SJCRH30 (cell line): Measurements from ENCODE around the gene RIMBP2. TPM values are rescaled to one million over a fixed set of nuclear protein-coding genes. Genes with fewer than 3 reads are reported as not detected.

Experiments used
- DNase-seq, 2 experiments: peaks; one replicate each; pipeline ENCODE4 v3.0.0-alpha.2; 2015 to 2020
- H3K27ac ChIP-seq: fragments of 250-450 bp; sonication (Bioruptor Pico); 2 replicates; pipeline ENCODE4 v1.5.1; 2020; ENCODE audit warnings: mild to moderate bottlenecking, moderate library complexity
- H3K27me3 ChIP-seq: fragments of 250-450 bp; sonication (Bioruptor Pico); 2 replicates; pipeline ENCODE4 v1.5.1; 2020; ENCODE audit warnings: mild to moderate bottlenecking, moderate library complexity
- H3K36me3 ChIP-seq: fragments of 250-450 bp; sonication (Bioruptor Pico); 2 replicates; pipeline ENCODE4 v1.5.1; 2020; ENCODE audit warnings: mild to moderate bottlenecking, moderate library complexity
- H3K4me1 ChIP-seq: fragments of 250-450 bp; sonication (Bioruptor Pico); 2 replicates; pipeline ENCODE4 v1.5.1; 2020; ENCODE audit warnings: mild to moderate bottlenecking, moderate library complexity
- H3K4me3 ChIP-seq: fragments of 250-450 bp; sonication (Bioruptor Pico); 2 replicates; pipeline ENCODE4 v1.5.1; 2020; ENCODE audit warnings: mild to moderate bottlenecking, moderate library complexity
- H3K9me3 ChIP-seq: fragments of 250-450 bp; sonication (Bioruptor Pico); replicated peaks from 2 replicates; pipeline ENCODE4 v1.5.1; 2020; ENCODE audit warnings: mild to moderate bottlenecking, moderate library complexity
- total RNA-seq: library from RNA; depleted of rRNA; stranded (reverse); fragments of >200 nt; shearing (Covaris generic); gene quantifications from 2 replicates; pipeline ENCODE4 v1.2.3, GENCODE V29; 2014

The RIMBP2 gene
- total RNA-seq, 1 experiment from 2014 or later = not detected

GRCh38 chr12:130669205-130669557, 46.9 kb downstream of the RIMBP2 start:
- no peak for DNase-seq
- Histone ChIP-seq H3K4me1 (no peaks in the 10 kb centered on the region), H3K27me3 (no peaks in the 10 kb centered on the region; the same call in 1 of the 2 replicates), H3K4me3 (no peak overlapping the region), H3K27ac (no peak overlapping the region), H3K36me3 (no peaks in the 10 kb centered on the region), H3K9me3 (no peaks in the 10 kb centered on the region)

- H3K4me1 ChIP-seq = no peaks in the 10 kb centered on the region
- H3K4me3 ChIP-seq = no peak overlapping the region
- no peak overlapping the region for H3K27ac ChIP-seq
- DNase-seq = no peak
- H3K27me3 ChIP-seq = no peaks in the 10 kb centered on the region; the same call in 1 of the 2 replicates
- H3K36me3 ChIP-seq = no peaks in the 10 kb centered on the region
- H3K9me3 ChIP-seq = no peaks in the 10 kb centered on the region
Observed at GRCh38 chr12:130668286-130669204, 47.6 kb downstream of the RIMBP2 start.

GRCh38 chr12:130667421-130667960, 48.6 kb downstream of the RIMBP2 start:
- no peaks in the 10 kb centered on the region for H3K9me3 ChIP-seq
- no peak overlapping the region for H3K4me3 ChIP-seq
- no peak overlapping the region for H3K27ac ChIP-seq
- no peak for DNase-seq
- no peaks in the 10 kb centered on the region for H3K36me3 ChIP-seq
- no peaks in the 10 kb centered on the region for H3K4me1 ChIP-seq
- H3K27me3 ChIP-seq = no peaks in the 10 kb centered on the region; the same call in 1 of the 2 replicates

- H3K36me3 ChIP-seq = no peaks in the 10 kb centered on the region
- H3K4me3 ChIP-seq = no peak overlapping the region
- no peaks in the 10 kb centered on the region for H3K9me3 ChIP-seq
- H3K27me3 ChIP-seq = no peaks in the 10 kb centered on the region; the same call in 1 of the 2 replicates
- H3K27ac ChIP-seq = no peak overlapping the region
- no peak for DNase-seq
- H3K4me1 ChIP-seq = no peaks in the 10 kb centered on the region
Observed at GRCh38 chr12:130666645-130667044, 49.5 kb downstream of the RIMBP2 start.

GRCh38 chr12:130665753-130666152, 50.3 kb downstream of the RIMBP2 start:
- Histone ChIP-seq H3K9me3 (no peaks in the 10 kb centered on the region), H3K4me1 (no peaks in the 10 kb centered on the region), H3K27ac (no peak overlapping the region), H3K27me3 (no peaks in the 10 kb centered on the region; the same call in 1 of the 2 replicates), H3K4me3 (no peak overlapping the region), H3K36me3 (no peaks in the 10 kb centered on the region)
- no peak for DNase-seq

GRCh38 chr12:130664772-130665171, 51.3 kb downstream of the RIMBP2 start:
- DNase-seq = no peak

GRCh38 chr12:130664252-130664651, 51.8 kb downstream of the RIMBP2 start:
- no peak for DNase-seq

More at GRCh38 chr12:130664772-130665171, 51.3 kb downstream of the RIMBP2 start:
- H3K27me3 ChIP-seq = no peaks in the 10 kb centered on the region; the same call in 1 of the 2 replicates
- H3K4me1 ChIP-seq = no peaks in the 10 kb centered on the region
- no peaks in the 10 kb centered on the region for H3K36me3 ChIP-seq
- no peak overlapping the region for H3K27ac ChIP-seq
- no peaks in the 10 kb centered on the region for H3K9me3 ChIP-seq
- H3K4me3 ChIP-seq = no peak overlapping the region

GRCh38 chr12:130663514-130663913, 52.6 kb downstream of the RIMBP2 start:
- no peak overlapping the region for H3K4me3 ChIP-seq
- DNase-seq = no peak
- H3K9me3 ChIP-seq = no peaks in the 10 kb centered on the region
- H3K27ac ChIP-seq = no peak overlapping the region
- H3K27me3 ChIP-seq = no peaks in the 10 kb centered on the region; the same call in 1 of the 2 replicates
- H3K4me1 ChIP-seq = no peaks in the 10 kb centered on the region
- no peaks in the 10 kb centered on the region for H3K36me3 ChIP-seq

More at GRCh38 chr12:130664252-130664651, 51.8 kb downstream of the RIMBP2 start:
- no peaks in the 10 kb centered on the region for H3K4me1 ChIP-seq
- no peak overlapping the region for H3K4me3 ChIP-seq
- no peaks in the 10 kb centered on the region; the same call in 1 of the 2 replicates for H3K27me3 ChIP-seq
- no peaks in the 10 kb centered on the region for H3K36me3 ChIP-seq
- H3K27ac ChIP-seq = no peak overlapping the region
- no peaks in the 10 kb centered on the region for H3K9me3 ChIP-seq

- Histone ChIP-seq H3K4me1 (no peaks in the 10 kb centered on the region), H3K36me3 (no peaks in the 10 kb centered on the region), H3K27ac (no peak overlapping the region), H3K27me3 (no peaks in the 10 kb centered on the region; the same call in 1 of the 2 replicates), H3K4me3 (no peak overlapping the region), H3K9me3 (no peaks in the 10 kb centered on the region)
- DNase-seq = no peak
Observed at GRCh38 chr12:130661486-130662255, 54.4 kb downstream of the RIMBP2 start.

- no peaks in the 10 kb centered on the region; the same call in 1 of the 2 replicates for H3K27me3 ChIP-seq
- no peaks in the 10 kb centered on the region for H3K36me3 ChIP-seq
- no peaks in the 10 kb centered on the region for H3K9me3 ChIP-seq
- DNase-seq = no peak
- no peaks in the 10 kb centered on the region for H3K4me1 ChIP-seq
- H3K4me3 ChIP-seq = no peak overlapping the region
- H3K27ac ChIP-seq = no peak overlapping the region
Observed at GRCh38 chr12:130661059-130661458, 55.0 kb downstream of the RIMBP2 start.

GRCh38 chr12:130658145-130658911, 57.8 kb downstream of the RIMBP2 start:
- H3K27me3 ChIP-seq = no peaks in the 10 kb centered on the region
- H3K36me3 ChIP-seq = no peaks in the 10 kb centered on the region
- no peak overlapping the region for H3K4me3 ChIP-seq
- no peaks in the 10 kb centered on the region for H3K9me3 ChIP-seq
- no peak overlapping the region for H3K27ac ChIP-seq
- no peaks in the 10 kb centered on the region for H3K4me1 ChIP-seq
- DNase-seq = no peak

GRCh38 chr12:130656411-130656810, 59.7 kb downstream of the RIMBP2 start:
- H3K36me3 ChIP-seq = no peaks in the 10 kb centered on the region
- H3K4me3 ChIP-seq = no peak overlapping the region
- H3K4me1 ChIP-seq = no peaks in the 10 kb centered on the region
- H3K27ac ChIP-seq = no peak overlapping the region
- no peaks in the 10 kb centered on the region for H3K9me3 ChIP-seq
- no peaks in the 10 kb centered on the region for H3K27me3 ChIP-seq
- no peak for DNase-seq

- H3K9me3 ChIP-seq = no peaks in the 10 kb centered on the region
- H3K36me3 ChIP-seq = no peaks in the 10 kb centered on the region
- H3K27me3 ChIP-seq = no peaks in the 10 kb centered on the region
- no peak overlapping the region for H3K4me3 ChIP-seq
- H3K27ac ChIP-seq = no peak overlapping the region
- no peaks in the 10 kb centered on the region for H3K4me1 ChIP-seq
- no peak for DNase-seq
Observed at GRCh38 chr12:130655881-130656280, 60.2 kb downstream of the RIMBP2 start.

- Histone ChIP-seq H3K27ac (no peak overlapping the region), H3K4me3 (no peak overlapping the region)
- DNase-seq = no peak
Observed at GRCh38 chr12:130655010-130655409, 61.1 kb downstream of the RIMBP2 start.

More at GRCh38 chr12:130655010-130655409, 61.1 kb downstream of the RIMBP2 start:
- no peaks in the 10 kb centered on the region for H3K36me3 ChIP-seq
- H3K9me3 ChIP-seq = no peaks in the 10 kb centered on the region
- H3K27me3 ChIP-seq = 0 out of 2 replicates have a peak, but pooled peaks cover 2% of the 10 kb centered on the region
- no peaks in the 10 kb centered on the region for H3K4me1 ChIP-seq
